ENCODE data around the gene TLR10.

DNA sequence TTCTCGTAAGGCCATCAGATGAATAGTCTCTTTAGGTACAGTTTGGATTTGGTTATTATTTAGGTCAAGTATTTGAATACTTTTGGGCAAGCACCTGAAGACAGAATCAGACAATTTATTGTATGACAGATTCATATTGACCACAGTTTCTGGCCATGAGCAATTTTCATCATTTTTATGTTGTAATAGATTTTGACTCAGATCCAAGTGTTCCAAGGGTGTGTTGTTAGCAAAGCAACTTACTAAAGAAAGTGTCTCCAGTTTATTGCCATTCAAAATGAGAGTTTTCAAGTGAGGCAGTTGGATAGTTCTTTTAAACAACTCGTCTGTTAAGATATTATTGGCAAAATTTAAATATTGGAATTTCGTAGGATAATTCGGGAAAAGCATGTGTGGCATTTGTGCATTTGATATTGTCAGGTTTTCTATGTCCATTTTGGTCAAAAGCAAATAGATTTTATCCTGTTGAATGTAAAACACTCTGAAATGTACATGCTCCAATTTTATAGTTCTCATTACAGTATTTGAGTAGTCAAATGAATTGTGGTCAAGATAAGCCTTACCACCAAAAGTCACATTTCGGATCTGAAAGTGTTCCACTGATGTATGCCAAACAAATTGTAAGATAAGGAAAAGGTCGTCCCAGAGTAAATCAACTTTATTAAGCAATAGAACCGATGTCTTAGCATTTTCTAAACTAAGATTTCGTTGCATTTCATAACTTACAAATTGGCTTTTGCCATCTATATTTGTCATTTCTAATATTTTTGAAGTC is 8.4 kb downstream of the TLR10 start:
- TF ChIP-seq, protein P1, sequence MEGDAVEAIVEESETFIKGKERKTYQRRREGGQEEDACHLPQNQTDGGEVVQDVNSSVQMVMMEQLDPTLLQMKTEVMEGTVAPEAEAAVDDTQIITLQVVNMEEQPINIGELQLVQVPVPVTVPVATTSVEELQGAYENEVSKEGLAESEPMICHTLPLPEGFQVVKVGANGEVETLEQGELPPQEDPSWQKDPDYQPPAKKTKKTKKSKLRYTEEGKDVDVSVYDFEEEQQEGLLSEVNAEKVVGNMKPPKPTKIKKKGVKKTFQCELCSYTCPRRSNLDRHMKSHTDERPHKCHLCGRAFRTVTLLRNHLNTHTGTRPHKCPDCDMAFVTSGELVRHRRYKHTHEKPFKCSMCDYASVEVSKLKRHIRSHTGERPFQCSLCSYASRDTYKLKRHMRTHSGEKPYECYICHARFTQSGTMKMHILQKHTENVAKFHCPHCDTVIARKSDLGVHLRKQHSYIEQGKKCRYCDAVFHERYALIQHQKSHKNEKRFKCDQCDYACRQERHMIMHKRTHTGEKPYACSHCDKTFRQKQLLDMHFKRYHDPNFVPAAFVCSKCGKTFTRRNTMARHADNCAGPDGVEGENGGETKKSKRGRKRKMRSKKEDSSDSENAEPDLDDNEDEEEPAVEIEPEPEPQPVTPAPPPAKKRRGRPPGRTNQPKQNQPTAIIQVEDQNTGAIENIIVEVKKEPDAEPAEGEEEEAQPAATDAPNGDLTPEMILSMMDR (IDR thresholded peaks at IDR 0.05; ENCODE audit: low read length), result no peak
- TF ChIP-seq EZH2phosphoT487 (IDR thresholded peaks at IDR 0.05; ENCODE audit: low read length), result no peak
